ENCODE data around the gene FBN3.

GRCh38 chr19:8123683-8124082 lies 25.7 kb downstream of the FBN3 start:
- TF ChIP-seq CTCF (IDR thresholded peaks at IDR 0.05): no peak
- no peak for TF ChIP-seq EP300 (IDR thresholded peaks at IDR 0.05)
- no peak for TF ChIP-seq POLR2AphosphoS5 (IDR thresholded peaks at IDR 0.05)

Data from stomach (tissue), 4 donors.